ENCODE results near the gene CUL7. TPM values are rescaled to one million over a fixed set of nuclear protein-coding genes. Genes with fewer than 3 reads are reported as not detected.

Gene CUL7
- polyA plus RNA-seq, 1 donor (not counting 4 experiments of a cell fraction or from before 2014, with no cell fraction given), result 8.1 TPM

- no peak overlapping the region for H3K27ac ChIP-seq (ENCODE audit: control insufficient read depth, insufficient read depth, low read length)
- dilution Hi-C loops (cut with MboI; ENCODE audit: extremely low pct_ligation_motif_present, low sequenced_read_pairs), result no loop called here
These were observed 2.3 kb upstream of the CUL7 start for GRCh38 chr6:43055966-43056365.

GRCh38 chr6:43054206-43054943, 724 bp upstream of the CUL7 start:
- peak overlapping the region; percentile 95 for H3K4me2 ChIP-seq (ENCODE audit: control insufficient read depth, extremely low read depth, insufficient read depth, low read depth, low read length)
- DNase-seq (ENCODE audit: low read depth, low spot score), result no peak
- H3K36me3 ChIP-seq (ENCODE audit: control insufficient read depth in 2 of 2, extremely low read depth in 1 of 2, insufficient read depth in 2 of 2, low read length in 2 of 2), result peaks cover 14 to 22% of the 10 kb centered on the region in 2 experiments
- no peaks in the 10 kb centered on the region for H3K9me1 ChIP-seq (ENCODE audit: control insufficient read depth, extremely low read depth, insufficient read depth, low read length)
- no peak overlapping the region for H2AFZ ChIP-seq (ENCODE audit: control insufficient read depth, low read length)
- H3K4me1 ChIP-seq (ENCODE audit: control insufficient read depth, extremely low read depth, insufficient read depth, low read length), result peaks cover 23% of the 10 kb centered on the region
- peak overlapping the region; percentile 86 for H3K27ac ChIP-seq (ENCODE audit: control insufficient read depth, insufficient read depth, low read length)
- peak overlapping the region; percentile 94 for H3K9ac ChIP-seq (ENCODE audit: control insufficient read depth, extremely low read depth, insufficient read depth, low read length)
- no peaks in the 10 kb centered on the region for H4K20me1 ChIP-seq (ENCODE audit: control insufficient read depth, extremely low read depth, insufficient read depth, low read length)
- peaks cover 26% of the 10 kb centered on the region for H3K79me2 ChIP-seq (ENCODE audit: control insufficient read depth, insufficient read depth, low read length)
- dilution Hi-C loops (cut with MboI; ENCODE audit: extremely low pct_ligation_motif_present, low sequenced_read_pairs), result no loop called here
- FAIRE-seq, result no peak
- peak overlapping the region in 2 of 3 experiments; percentile 90 to 94 for H3K4me3 ChIP-seq (ENCODE audit: control insufficient read depth in 2 of 3, extremely low read depth in 1 of 3, insufficient read depth in 2 of 3, low read depth in 1 of 3, low read length in 3 of 3)
- H3K27me3 ChIP-seq (ENCODE audit: control insufficient read depth, extremely low read depth, insufficient read depth, low read length), result no peaks in the 10 kb centered on the region
- TF ChIP-seq CTCF (optimal IDR thresholded peaks at IDR 0.05 in 1 of 3, IDR thresholded peaks at IDR 0.05 in 1 of 3, conservative IDR thresholded peaks at IDR 0.05 in 1 of 3; ENCODE audit: extremely low read depth in 1 of 3, insufficient read depth in 2 of 3, low read length in 3 of 3) (no peak), EZH2 (IDR thresholded peaks at IDR 0.05; ENCODE audit: low read length) (no peak)
- no peaks in the 10 kb centered on the region for H3K9me3 ChIP-seq (ENCODE audit: control insufficient read depth, low read depth, low read length)

More at GRCh38 chr6:43055966-43056365, 2.3 kb upstream of the CUL7 start:
- TF ChIP-seq EZH2 (IDR thresholded peaks at IDR 0.05; ENCODE audit: low read length) (no peak), CTCF (optimal IDR thresholded peaks at IDR 0.05 in 1 of 3, IDR thresholded peaks at IDR 0.05 in 1 of 3, conservative IDR thresholded peaks at IDR 0.05 in 1 of 3; ENCODE audit: extremely low read depth in 1 of 3, insufficient read depth in 2 of 3, low read length in 3 of 3) (no peak)
- H2AFZ ChIP-seq (ENCODE audit: control insufficient read depth, low read length), result no peak overlapping the region
- DNase-seq (ENCODE audit: low read depth, low spot score) (no peak), FAIRE-seq (no peak)
- no peaks in the 10 kb centered on the region for H3K27me3 ChIP-seq (ENCODE audit: control insufficient read depth, extremely low read depth, insufficient read depth, low read length)
- H4K20me1 ChIP-seq (ENCODE audit: control insufficient read depth, extremely low read depth, insufficient read depth, low read length), result no peaks in the 10 kb centered on the region
- H3K9ac ChIP-seq (ENCODE audit: control insufficient read depth, extremely low read depth, insufficient read depth, low read length), result no peak overlapping the region
- peaks cover 27% of the 10 kb centered on the region for H3K4me1 ChIP-seq (ENCODE audit: control insufficient read depth, extremely low read depth, insufficient read depth, low read length)
- peaks cover 7 to 19% of the 10 kb centered on the region in 2 experiments for H3K36me3 ChIP-seq (ENCODE audit: control insufficient read depth in 2 of 2, extremely low read depth in 1 of 2, insufficient read depth in 2 of 2, low read length in 2 of 2)
- H3K4me3 ChIP-seq (ENCODE audit: control insufficient read depth in 2 of 3, extremely low read depth in 1 of 3, insufficient read depth in 2 of 3, low read depth in 1 of 3, low read length in 3 of 3), result no peak overlapping the region
- no peaks in the 10 kb centered on the region for H3K9me3 ChIP-seq (ENCODE audit: control insufficient read depth, low read depth, low read length)
- no peaks in the 10 kb centered on the region for H3K9me1 ChIP-seq (ENCODE audit: control insufficient read depth, extremely low read depth, insufficient read depth, low read length)
- no peak overlapping the region for H3K4me2 ChIP-seq (ENCODE audit: control insufficient read depth, extremely low read depth, insufficient read depth, low read depth, low read length)
- H3K79me2 ChIP-seq (ENCODE audit: control insufficient read depth, insufficient read depth, low read length), result peaks cover 26% of the 10 kb centered on the region

All from keratinocyte (primary cell).